ENCODE data around the gene MLLT10.

DNA sequence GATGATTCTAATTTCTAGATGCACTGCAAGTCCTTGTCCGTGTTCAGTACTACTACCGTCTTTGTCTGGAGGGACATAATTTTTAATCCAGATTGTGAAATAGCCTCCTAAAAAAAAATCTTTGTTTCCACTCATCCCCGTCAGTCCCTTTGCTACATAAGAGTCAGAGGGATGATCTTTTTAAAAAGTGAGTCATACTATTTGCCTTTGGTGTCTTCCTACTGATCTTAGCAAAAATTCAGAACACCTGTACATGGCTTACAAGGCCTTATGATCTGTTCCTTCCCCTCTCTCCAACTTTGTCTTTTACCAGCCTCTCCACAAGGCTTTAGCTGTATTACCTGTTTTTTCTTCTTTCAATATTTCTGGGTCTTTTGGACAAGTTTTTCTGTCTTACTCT, 173.5 kb downstream of the MLLT10 start:
- TF ChIP-seq, protein P1, sequence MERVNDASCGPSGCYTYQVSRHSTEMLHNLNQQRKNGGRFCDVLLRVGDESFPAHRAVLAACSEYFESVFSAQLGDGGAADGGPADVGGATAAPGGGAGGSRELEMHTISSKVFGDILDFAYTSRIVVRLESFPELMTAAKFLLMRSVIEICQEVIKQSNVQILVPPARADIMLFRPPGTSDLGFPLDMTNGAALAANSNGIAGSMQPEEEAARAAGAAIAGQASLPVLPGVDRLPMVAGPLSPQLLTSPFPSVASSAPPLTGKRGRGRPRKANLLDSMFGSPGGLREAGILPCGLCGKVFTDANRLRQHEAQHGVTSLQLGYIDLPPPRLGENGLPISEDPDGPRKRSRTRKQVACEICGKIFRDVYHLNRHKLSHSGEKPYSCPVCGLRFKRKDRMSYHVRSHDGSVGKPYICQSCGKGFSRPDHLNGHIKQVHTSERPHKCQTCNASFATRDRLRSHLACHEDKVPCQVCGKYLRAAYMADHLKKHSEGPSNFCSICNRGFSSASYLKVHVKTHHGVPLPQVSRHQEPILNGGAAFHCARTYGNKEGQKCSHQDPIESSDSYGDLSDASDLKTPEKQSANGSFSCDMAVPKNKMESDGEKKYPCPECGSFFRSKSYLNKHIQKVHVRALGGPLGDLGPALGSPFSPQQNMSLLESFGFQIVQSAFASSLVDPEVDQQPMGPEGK (CRISPR knock-in tag; IDR thresholded peaks at IDR 0.05; ENCODE audit: borderline replicate concordance), result no peak
- TF ChIP-seq PPARA (CRISPR knock-in tag; IDR thresholded peaks at IDR 0.05; ENCODE audit: borderline replicate concordance) (no peak), ESRRG (CRISPR knock-in tag; IDR thresholded peaks at IDR 0.05) (no peak), RARB (CRISPR knock-in tag; IDR thresholded peaks at IDR 0.05) (no peak), ZFP30 (CRISPR knock-in tag; IDR thresholded peaks at IDR 0.05) (no peak), ZFP3 (CRISPR knock-in tag; IDR thresholded peaks at IDR 0.05) (no peak), ARNTL (CRISPR knock-in tag; IDR thresholded peaks at IDR 0.05; ENCODE audit: borderline replicate concordance, low read depth) (no peak), OSR1 (CRISPR knock-in tag; IDR thresholded peaks at IDR 0.05) (no peak), TOX (CRISPR knock-in tag; IDR thresholded peaks at IDR 0.05; ENCODE audit: borderline replicate concordance) (no peak), ISL1 (CRISPR knock-in tag; IDR thresholded peaks at IDR 0.05) (no peak), ZNF70 (CRISPR knock-in tag; IDR thresholded peaks at IDR 0.05) (no peak)
- TF ChIP-seq, protein P2, sequence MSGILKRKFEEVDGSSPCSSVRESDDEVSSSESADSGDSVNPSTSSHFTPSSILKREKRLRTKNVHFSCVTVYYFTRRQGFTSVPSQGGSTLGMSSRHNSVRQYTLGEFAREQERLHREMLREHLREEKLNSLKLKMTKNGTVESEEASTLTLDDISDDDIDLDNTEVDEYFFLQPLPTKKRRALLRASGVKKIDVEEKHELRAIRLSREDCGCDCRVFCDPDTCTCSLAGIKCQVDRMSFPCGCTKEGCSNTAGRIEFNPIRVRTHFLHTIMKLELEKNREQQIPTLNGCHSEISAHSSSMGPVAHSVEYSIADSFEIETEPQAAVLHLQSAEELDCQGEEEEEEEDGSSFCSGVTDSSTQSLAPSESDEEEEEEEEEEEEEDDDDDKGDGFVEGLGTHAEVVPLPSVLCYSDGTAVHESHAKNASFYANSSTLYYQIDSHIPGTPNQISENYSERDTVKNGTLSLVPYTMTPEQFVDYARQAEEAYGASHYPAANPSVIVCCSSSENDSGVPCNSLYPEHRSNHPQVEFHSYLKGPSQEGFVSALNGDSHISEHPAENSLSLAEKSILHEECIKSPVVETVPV (CRISPR knock-in tag; IDR thresholded peaks at IDR 0.05), result no peak
- TF ChIP-seq, protein P3, sequence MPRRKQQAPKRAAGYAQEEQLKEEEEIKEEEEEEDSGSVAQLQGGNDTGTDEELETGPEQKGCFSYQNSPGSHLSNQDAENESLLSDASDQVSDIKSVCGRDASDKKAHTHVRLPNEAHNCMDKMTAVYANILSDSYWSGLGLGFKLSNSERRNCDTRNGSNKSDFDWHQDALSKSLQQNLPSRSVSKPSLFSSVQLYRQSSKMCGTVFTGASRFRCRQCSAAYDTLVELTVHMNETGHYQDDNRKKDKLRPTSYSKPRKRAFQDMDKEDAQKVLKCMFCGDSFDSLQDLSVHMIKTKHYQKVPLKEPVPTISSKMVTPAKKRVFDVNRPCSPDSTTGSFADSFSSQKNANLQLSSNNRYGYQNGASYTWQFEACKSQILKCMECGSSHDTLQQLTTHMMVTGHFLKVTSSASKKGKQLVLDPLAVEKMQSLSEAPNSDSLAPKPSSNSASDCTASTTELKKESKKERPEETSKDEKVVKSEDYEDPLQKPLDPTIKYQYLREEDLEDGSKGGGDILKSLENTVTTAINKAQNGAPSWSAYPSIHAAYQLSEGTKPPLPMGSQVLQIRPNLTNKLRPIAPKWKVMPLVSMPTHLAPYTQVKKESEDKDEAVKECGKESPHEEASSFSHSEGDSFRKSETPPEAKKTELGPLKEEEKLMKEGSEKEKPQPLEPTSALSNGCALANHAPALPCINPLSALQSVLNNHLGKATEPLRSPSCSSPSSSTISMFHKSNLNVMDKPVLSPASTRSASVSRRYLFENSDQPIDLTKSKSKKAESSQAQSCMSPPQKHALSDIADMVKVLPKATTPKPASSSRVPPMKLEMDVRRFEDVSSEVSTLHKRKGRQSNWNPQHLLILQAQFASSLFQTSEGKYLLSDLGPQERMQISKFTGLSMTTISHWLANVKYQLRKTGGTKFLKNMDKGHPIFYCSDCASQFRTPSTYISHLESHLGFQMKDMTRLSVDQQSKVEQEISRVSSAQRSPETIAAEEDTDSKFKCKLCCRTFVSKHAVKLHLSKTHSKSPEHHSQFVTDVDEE (CRISPR knock-in tag; IDR thresholded peaks at IDR 0.05), result no peak
- TF ChIP-seq, protein P4, sequence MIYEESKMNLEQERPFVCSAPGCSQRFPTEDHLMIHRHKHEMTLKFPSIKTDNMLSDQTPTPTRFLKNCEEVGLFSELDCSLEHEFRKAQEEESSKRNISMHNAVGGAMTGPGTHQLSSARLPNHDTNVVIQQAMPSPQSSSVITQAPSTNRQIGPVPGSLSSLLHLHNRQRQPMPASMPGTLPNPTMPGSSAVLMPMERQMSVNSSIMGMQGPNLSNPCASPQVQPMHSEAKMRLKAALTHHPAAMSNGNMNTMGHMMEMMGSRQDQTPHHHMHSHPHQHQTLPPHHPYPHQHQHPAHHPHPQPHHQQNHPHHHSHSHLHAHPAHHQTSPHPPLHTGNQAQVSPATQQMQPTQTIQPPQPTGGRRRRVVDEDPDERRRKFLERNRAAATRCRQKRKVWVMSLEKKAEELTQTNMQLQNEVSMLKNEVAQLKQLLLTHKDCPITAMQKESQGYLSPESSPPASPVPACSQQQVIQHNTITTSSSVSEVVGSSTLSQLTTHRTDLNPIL (CRISPR knock-in tag; IDR thresholded peaks at IDR 0.05; ENCODE audit: low read depth), result no peak
